Adrenal gland (tissue), 5 donors: ENCODE results near the gene RAB40C.

Experiments used
- CTCF ChIP-seq, 6 experiments: fragments of 450-650 bp in 4 of 6; fragments of 200-600 bp in 2 of 6; sonication (generic) in 1 of 6; IDR thresholded peaks; 1 replicate in 5 of 6; 2 replicates in 1 of 6; pipeline versions ENCODE4 v1.5.1 to v1.8.0; 2016 to 2021; ENCODE audit warnings: antibody characterized with exemption in 6 of 6, mild to moderate bottlenecking in 2 of 6, moderate library complexity in 1 of 6
- POLR2A ChIP-seq, 2 donors: fragments of 450-650 bp; IDR thresholded peaks; one replicate each; pipeline ENCODE4 v1.6.1; 2017; ENCODE audit warnings: antibody characterized with exemption in 2 of 2, mild to moderate bottlenecking in 2 of 2, moderate library complexity in 1 of 2
- donor health status: DM: no; HTN: no; CAD: no.

- TF ChIP-seq CTCF (IDR thresholded peaks at IDR 0.05) = no peak
- no peak for TF ChIP-seq POLR2A (IDR thresholded peaks at IDR 0.05)
These were observed 41.3 kb upstream of the RAB40C start for GRCh38 chr16:548586-548985.
